HG03175 (cell line): Measurements from ENCODE around the gene CCDC187.

Experiments
- ATAC-seq: cut with Tn5 transposase; IDR thresholded peaks from one replicate; pipeline ENCODE4 v1.9.1; 2021; ENCODE audit warnings: mild to moderate bottlenecking, moderate library complexity; ENCODE audit not compliant: unreplicated experiment

Gene CCDC187

DNA sequence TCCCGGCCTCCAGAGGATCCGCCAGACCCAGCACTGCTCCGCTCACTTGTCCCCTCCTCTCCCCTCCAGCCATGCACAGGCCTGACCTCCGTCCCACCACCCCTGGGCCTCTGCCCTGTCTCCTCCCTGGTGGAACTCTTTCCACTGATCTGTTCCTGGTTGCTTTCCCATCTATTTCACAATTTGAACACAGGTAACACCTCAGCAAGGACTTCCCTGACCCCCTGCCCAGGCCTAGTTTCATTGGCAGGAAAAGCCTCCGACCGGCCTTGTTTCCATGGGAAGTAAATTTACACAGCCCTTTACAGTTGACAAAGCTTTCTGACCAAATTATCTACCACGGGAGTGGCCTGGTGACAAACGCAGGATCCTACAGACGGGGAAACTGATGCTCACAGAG, 73.1 kb downstream of the CCDC187 start:
- no peak for ATAC-seq

DNA sequence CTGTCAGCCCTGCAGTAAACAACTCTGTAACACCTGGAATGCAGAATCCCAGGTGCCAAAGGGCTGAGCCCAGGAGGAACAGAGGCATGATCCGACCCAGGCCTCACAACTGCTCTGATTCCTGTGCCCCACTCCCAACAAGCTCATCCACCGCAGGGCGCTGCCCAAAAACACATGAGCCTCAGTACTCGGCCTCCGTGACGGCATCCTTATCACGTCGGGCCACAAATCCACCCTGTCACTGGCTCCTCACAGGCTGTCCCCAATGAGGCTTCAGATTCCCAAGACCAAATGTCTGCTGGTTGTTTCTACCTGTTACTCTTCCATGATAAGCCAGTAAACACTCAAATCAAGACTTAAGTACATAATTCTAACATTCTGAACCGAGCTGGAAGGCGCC, 73.5 kb downstream of the CCDC187 start:
- ATAC-seq, result no peak

DNA sequence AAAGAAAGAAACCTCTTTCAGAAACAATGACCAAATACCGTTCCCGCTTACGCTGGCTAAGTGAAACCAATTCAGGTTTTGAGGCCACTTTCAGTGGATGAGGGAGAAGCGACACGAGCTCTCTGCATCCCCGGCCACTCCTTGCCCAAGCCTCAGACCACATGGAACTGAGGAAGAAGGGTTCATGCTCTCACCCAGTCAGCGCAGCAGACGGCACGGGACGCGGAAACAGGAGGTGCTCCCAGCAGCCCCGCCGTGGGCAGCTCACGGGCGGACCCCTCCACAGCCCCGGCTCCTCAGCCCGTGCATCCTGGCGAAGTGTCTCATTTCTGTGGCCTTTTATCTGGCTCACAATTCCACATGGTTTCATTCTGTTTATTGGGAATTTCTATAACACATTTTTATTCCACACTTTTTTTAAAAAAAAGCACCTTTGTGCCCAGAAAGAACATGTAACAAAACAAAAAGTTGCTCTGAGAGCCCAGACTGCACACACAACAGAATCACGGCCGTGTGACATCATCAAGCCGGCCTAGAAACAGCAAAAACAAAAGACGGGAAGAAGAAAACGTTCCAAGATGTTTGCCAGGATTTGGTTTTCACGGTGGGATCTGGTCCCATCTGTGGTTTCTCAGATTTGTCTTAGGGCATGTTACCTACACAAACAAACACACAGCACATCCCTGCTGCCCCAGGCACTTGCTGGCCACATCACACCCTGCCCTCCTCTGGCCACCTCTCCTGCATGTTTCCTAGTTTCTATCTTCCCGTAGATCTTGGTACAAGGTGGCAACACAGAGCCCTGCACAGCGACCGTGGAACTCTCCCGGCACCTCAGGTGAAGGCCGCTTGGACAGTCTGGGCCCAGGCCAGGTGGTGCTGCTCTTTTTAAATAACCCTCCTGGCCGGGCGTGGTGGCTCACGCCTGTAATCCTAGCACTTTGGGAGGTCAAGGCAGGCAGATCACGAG, 74.5 kb downstream of the CCDC187 start:
- no peak for ATAC-seq

DNA sequence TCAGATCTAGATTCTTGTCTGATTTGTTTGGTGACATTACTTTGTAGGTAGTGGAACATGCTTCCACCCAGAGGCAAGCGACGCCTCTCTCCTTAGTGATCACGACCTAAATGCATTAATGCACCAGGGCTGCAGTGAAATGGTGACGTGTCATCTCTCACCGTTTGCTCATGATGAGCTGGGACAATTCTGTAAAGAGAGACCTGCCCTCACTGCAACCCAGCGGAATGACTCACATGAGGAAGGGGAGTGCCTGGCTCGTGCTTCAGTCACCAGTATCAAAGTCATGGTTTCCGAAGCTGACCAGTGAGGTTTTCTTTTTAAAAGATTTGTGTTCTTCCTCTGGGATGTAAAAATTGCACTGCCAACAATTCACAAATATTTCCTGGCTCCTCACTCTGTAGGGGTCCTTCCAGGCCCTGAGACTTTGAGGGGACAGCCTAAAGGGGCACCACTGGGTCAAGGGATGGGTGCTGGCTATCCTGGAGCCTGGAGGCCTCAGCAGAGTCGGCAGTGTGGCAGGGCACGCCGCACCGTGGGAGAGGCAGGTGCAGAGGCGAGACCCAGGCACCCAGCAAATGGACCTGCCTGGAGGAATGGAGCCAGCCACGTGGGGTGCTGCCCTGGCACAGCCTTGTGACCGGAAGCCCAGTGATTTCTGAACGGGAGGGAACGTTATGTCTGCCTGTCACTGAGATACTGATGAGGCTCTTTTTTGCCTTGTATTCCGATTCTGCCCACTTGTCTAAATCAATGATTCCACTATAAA, 75.6 kb downstream of the CCDC187 start:
- ATAC-seq, result no peak

DNA sequence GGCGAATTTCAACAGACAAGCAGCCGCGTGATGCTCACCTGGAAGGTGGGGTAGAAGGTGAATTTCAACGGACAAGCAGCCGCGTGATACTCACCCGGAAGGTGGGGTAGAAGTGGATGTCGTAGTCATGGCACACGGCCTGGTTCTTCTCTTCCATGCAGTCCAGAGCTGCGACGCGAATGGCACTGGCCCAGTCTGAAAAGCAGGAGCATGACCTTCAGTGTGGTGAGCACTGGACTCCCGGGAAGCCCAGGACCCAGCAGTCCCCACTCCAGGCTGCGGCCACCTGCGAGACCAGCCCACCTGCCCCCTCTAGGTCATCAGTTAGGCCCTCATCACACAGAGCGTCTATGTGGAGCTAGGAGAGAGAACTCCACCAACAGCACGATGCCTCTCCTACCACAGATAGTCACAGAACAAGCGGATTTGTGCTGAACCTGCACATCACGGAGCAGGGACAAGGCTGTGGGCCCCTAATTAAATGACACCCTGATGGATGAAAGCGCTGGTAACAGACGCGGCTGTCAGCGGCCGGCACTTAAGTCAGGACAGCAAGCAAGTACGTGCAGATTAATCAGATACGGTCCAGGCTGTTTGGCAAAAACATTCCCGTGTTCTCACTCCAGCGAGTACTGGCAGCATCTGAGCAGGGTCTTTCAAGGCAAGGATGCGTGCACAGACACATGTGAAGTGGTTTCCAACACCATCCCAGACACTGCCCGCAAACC, 77.0 kb downstream of the CCDC187 start:
- ATAC-seq, result no peak

DNA sequence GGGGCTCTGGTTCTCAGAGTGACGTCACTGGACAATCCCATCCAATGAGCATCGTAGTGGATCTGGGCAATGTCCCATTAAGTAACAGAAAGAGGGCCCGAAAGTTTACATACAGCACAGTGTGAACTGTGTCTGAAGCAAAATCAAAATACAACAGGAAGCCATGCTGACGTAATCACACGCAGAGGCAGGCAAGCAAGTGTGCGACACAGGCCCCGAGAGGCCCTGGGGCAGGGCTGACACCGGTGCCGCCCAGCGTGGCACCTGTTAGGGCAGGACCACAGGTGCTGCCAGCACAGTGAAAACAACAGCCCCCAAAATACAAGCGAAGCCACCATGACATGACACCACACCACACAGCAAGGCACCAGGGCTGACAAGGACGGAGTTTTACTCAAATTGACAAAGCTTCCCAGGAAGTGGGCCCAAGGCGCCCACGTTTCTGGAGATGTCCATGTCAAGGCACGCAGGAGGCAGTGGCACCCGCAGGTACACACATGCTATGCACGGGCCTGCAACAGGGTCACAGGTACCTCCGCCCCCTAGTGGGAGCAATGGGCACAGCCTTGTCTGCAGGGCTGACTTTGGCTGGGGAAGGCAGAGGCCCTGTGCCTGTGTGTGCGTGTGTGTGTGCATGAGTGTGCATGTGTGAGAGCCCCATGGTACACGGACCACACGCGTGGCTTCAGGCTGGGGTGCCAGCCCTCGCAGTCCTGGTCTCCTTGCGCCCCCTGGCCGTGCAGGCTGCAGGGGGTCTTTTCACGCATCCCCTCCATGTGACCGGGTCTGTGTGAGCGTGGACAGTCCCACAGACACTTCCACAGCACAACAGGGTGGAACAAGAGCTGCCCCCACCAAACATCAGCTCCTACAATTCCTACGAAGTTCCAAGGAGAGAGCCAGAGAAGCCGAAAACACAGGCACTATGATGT, 77.9 kb downstream of the CCDC187 start:
- peak; percentile 66 for ATAC-seq

DNA sequence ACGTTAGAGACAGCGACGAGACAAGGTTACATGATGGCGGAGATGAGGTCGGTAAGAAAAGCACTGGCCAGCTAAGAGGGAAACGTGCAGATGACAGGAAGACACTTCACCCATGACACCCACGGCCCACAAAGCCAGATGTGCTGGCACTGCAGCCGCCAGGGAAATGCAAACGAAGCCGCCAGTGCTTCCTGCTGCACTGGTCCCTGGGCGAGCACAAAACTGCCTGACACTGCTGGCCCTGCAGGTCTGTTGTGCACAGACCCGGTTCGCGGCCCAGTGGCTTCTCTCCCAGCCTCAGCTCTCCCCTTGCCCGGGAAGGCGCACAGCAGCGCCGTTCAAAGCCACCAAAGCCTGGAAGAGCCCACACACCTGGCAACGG, 78.5 kb downstream of the CCDC187 start:
- ATAC-seq, result peak; percentile 52

DNA sequence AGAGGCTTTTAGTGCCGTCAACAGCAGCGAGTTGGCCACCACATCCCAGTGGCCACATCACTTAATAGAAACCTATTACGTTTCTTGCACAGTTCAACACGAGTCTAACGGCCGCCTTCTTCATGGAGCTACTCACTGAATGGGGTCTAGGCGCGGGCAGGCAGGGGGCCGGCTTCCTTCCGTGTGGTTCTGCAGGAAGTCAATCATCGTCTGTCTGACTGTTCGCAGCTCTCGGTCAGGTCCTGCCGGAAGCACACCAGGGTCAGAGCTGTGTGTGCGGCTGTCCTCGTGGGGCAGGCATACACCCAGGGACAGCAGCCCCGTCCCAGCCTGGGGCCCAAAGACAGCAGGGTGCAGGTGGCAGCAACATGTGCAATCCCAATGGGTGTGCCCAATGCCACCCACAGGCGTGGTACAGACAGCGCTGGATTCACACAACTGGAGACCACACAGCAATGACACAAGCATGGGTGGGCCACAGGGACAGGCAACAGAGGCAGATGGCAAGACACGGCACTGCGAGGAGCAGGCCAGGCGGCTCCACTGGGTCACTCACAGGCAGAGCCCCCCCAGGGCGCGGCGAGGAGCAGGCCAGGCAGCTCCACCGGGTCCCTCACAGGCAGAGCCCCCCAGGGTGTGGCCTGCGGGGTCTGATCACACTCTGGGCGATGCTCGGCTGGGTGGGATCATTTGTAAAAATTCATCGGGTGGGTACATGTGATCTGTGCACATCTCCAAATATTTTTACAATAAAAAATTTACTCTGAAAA, 79.8 kb downstream of the CCDC187 start:
- no peak for ATAC-seq

DNA sequence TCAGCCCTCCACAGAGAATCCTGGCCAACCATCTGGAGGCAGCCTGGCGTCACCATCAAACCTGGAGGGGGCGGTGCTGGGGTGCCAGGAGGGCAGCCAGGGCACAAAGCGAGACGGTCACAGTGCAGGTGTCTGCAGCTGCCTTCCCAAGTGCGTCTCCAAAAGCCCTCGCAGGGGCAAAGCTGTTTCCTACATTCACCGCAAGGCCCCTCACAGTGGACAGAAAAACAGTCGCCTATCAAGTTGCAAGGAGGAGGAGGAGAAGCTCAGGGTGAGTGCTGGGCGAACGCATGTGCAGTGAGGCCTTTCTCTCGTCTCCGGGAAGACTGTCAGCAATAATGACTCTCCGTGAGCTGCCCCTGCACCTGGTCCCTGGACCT, 81.0 kb downstream of the CCDC187 start:
- no peak for ATAC-seq

DNA sequence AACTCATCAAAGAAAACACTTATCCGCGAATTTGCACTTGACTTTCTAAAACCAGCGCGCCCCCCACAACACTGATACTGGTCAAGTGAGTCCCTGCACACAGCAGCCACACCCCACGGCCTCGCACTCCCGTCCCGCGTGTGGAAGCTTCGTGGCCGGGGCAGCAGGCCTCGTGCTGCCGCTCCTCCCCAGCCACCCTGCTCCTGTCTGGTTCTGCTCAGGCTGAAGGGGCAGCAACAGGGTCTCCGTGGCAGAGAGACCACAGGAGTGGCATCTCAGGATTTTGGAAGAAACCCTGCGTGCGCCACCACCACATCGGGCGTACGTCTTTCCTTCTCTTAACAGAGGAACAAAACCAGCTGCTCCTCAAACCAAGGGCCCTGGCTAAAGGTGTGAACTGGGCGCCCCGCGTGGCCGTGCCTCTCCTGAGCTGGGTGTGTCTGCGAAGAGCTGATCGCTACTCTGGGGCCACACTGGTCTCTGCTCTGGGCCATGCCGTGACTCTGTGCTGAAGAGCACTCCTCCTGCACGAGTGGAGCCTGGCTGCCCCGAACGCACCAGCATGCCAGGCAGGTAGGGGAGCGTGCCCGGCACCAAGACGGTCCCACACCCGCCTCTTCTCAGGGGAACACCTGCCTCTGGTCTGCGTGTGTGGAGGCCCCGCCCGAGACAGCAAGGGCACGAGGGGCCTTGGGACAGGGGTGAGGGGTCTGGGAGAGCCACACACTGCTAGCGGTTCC, 81.6 kb downstream of the CCDC187 start:
- no peak for ATAC-seq

DNA sequence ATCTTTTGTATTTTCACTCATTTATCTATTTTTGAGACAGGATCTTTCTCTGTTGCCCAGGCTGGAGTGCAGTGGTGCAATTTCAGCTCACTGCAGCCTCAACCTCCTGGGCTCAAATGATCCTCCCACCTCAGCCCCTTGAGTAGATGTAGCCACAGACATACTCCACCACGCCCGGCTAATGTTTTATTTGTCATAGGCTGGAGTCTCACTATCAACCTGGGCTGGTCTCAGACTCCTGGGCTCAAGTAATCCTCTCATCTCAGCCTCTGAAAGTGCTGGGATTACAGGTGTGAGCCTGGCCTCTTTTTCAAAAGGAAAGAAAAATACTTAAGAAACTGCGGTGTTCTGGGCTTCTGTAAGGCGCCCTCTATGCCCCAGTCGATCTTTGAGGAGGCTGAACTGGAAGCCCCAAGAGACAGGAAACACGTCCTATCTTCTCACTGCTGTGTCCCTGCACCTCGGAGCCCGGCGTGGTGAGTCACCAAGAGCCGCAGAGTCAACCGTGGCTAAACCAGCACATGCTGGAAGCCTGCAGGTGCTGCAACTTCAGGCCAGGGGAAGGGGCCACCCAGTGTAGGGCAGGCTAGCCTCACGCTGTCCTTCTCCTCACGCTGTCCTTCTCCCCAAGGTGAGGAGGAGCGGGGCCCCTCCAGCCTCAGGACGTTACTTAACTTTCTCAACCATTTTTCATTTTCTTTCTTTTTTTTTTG, 83.7 kb downstream of the CCDC187 start:
- ATAC-seq, result no peak

DNA sequence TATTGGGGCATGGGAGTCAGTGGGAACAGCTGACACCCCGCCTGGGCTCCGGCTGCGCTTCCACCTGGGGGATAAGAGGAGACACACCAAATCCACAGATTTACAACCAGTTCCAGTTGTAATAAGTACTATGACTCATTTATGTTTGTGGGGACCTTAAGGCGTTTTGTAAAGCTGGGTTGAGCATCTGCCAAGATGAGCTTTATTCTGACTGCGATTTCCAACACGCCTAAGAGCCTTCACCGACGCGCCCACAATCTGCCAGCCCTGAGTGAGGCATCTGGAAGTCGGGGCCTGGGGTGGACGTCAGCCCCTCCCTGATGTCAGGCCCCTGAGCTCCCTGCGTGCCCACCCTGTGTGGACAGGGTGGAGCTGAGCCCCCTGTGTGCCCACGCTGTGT, 84.6 kb downstream of the CCDC187 start:
- ATAC-seq, result no peak

DNA sequence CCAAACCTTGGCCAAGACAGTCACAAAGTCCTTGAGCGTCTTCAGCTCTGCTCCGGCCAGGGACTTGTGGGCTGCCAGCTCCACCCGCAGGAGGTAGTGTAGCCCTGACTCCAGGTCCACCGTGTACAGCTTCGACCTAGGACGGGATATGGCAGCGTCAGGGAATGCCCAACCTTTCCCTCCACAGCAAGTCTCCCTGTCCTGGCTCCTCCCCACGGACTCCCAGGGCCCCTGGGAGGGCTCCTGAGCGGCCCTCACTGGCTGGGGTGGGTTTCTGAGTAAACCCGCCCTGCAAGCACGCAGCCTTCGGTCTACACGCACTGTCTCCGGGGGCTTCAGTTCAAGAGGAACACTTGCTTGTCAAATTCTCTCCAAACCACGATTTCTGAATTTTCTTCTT, 85.2 kb downstream of the CCDC187 start:
- ATAC-seq, result no peak

DNA sequence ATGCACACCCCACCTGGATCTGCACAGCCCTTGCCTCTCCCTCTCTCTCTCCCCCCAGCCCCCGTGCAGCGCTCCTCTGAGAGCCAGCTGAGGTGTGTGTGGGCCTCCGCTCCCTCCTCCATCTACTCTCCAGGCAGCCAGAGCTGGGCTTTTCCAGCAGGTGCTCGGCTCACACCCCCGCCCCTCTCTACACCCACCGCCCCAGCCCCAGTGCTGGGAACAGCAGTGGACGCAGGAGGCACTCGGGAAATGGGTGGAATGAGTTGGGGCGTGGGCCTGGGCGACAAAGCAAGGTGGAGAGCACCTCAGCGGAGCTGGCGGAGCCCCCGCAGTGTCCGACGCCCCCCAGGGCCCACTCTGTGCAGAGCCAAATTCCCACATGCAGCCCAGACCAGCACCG, 85.6 kb downstream of the CCDC187 start:
- ATAC-seq, result no peak

DNA sequence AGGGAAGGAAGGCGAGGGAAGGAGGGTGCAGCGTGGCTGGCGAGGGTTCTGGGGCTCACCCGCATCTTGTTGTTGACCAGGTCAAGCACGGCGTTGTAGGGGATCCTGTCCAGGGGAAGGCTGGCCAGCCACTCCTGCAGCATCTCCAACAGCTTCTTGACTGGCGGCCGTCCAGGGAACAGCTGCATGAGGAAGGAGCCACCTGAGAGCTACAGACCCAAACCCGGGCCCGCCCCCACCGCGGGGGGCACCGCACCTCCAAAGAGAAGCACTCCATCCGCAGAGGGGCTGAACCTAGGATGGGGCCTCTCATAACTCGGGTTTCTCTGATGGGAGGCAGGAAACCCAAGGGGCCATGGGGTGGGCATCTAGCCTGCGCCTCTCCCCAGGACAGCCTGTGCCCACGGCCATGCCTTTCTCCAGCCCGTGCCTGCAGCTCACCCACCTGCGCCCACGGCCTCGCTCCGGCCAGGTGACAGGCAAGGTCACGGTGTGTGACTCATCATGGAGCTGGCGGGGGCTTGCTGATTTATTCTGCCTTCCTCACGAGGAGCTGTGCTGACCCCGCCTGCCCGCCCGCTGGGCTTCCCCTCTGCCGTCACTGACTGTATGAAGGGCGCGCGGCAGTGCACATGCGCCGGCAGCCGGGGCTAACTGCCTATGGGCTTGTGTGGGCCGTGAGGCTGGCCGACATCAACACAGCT, 87.2 kb downstream of the CCDC187 start:
- no peak for ATAC-seq

DNA sequence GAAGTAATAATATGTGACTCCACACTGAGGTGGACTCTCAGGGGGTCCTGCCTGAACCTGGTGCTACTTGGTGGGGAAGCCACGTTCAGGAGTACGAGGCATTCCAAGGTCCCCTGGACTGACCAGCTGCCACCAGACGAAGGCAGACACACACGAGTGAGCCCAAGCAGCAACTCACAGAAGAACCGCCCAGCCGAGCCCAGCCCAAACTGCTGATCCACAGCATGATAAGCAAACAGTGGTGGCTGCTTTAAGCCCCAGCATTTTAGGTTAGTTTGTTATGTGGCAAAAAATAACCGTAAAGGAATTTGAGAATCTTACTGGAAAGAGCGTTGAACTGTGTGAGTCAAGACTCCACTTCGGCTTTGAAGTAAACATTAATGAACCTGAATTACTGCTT, 90.2 kb downstream of the CCDC187 start:
- no peak for ATAC-seq

DNA sequence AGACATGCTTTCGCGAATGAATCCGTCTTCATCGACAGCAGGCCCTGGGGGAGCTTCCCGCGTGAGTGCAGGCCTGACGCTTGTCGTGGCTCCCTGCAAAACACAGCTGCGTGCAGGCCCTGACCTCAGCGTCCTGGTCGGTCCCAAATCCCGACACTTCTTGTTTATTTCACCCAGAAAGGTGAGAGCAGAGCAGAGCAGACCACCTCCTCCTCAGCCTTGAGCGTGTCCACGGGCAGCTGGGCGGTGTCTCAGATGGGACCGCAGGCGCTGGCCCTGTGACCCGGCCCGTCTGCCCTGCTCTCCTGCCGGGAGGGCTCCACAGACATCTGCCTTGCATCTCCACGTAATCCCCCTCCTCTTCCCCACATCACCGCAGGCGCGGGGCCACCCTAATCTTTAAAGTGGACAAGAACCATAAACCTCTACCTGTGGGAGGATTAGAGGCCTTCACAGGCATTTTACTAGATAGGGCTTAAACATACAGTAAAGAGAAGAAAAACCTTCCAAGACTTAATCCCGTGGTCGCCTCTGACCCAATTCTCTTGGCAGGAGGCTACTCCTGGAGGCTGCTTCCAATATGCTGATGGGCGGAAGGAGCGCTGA, 91.4 kb downstream of the CCDC187 start:
- no peak for ATAC-seq
